HCT116 (cell line): Measurements from ENCODE around the gene SCYGR1.

Experiments used
- CTCF ChIP-seq, 3 experiments: fragments of 200-600 bp in 1 of 3; sonication (generic) in 1 of 3; IDR thresholded peaks in 2 of 3; conservative IDR thresholded peaks in 1 of 3; 2 replicates each; pipeline ENCODE4 v1.5.1; 2012 to 2017; ENCODE audit warnings: low read depth in 2 of 3, low read length in 2 of 3, antibody characterized with exemption in 1 of 3, borderline replicate concordance in 1 of 3, control low read depth in 1 of 3, mild to moderate bottlenecking in 1 of 3, mixed read lengths in 1 of 3, mixed run types in 1 of 3, moderate library complexity in 1 of 3; ENCODE audit not compliant: insufficient read depth in 1 of 3
- POLR2A ChIP-seq: IDR thresholded peaks from 2 replicates; pipeline ENCODE4 v1.7.0; 2011; ENCODE audit warnings: borderline replicate concordance; ENCODE audit not compliant: insufficient read depth, insufficient read length; ENCODE audit errors: extremely low read depth
- RAD21 ChIP-seq: IDR thresholded peaks from 2 replicates; pipeline ENCODE4 v1.6.1; 2012; ENCODE audit warnings: low read depth, mild to moderate bottlenecking

- TF ChIP-seq POLR2A = no peak
- no peak for TF ChIP-seq CTCF (IDR thresholded peaks at IDR 0.05 in 2 of 3, conservative IDR thresholded peaks at IDR 0.05 in 1 of 3; ENCODE audit: borderline replicate concordance in 1 of 3, insufficient read depth in 1 of 3, low read depth in 2 of 3, low read length in 2 of 3)
- TF ChIP-seq RAD21 = no peak
Measured at GRCh38 chr2:227402959-227403358, 15.2 kb upstream of the SCYGR1 start.
